Measurements from ENCODE around the gene CXCL14. TPM values are rescaled to one million over a fixed set of nuclear protein-coding genes. Genes with fewer than 3 reads are reported as not detected.
A peak's percentile ranks its signal among the peaks of the same experiment; 100 is the strongest.

The CXCL14 gene, protein sequence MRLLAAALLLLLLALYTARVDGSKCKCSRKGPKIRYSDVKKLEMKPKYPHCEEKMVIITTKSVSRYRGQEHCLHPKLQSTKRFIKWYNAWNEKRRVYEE
- total RNA-seq, result 71.1 TPM

- peak; percentile 57 for DNase-seq
Observed at GRCh38 chr5:135578685-135579341, at the start of gene CXCL14. Gene CXCL14, minus strand, starts transcription at chr5:135578991. Its CDS starts 213 bp downstream, at chr5:135578778.

- no peak for DNase-seq
Observed at GRCh38 chr5:135626636-135627035, 47.8 kb upstream of the CXCL14 start.

DNA sequence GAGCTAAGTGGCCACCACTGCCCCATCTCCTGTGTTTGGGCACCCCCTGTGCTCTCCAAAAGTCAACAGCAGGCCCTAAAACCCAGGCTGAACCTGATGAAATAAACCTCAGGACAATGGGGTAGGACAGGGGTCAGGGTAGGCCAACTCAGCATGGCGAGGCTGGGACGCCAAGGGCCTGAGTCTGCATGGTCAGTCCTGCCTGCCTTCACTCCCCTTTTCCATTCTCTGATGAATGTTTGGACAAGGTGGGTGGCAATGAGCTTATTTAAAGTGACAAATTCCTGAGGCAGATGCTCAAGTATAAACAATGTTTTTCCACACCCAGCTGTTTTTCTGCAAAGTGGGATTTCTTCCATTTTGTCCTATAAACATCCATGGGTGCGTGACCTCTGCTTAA is 47.2 kb upstream of the CXCL14 start:
- DNase-seq, result no peak

DNA sequence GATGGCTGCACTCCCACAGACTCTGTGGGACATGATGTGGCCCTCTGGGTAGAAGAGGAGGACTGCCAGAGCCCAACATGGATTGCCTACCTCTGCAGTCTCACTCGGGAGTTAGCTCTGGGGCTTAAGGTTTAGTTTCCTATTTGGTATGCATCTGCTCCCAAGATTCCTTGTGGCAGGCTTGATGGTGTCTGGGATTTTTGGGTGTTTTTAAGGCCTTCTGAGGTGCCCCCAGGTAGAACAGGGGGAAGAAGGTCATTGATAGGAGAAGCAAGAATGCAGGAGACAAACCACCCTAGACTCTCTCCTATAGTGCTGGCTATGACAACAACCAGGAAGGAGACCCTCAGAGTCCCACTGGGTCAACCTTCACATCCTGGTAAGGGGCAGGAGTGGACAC is 46.7 kb upstream of the CXCL14 start:
- DNase-seq, result no peak

DNA sequence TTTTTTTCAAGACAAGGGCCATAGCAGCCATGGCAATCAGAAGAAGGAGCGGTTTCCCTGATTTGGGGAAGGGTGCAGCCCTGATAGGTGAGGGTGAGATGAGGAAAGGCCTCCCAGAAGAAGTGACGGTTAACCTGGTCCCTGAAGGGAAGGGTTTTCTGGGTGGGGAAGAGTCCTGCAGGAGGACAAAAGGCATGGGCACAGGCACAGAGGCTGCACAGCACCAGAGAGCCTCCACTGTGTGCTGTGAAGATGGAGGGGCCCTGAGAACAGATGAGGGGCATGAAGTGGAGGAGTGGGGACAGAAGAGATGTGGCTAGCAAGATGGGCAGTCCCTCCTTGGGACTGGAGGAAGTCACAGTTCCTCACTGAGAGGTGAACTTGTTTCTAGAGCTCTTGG is 46.3 kb upstream of the CXCL14 start:
- DNase-seq, result no peak

DNA sequence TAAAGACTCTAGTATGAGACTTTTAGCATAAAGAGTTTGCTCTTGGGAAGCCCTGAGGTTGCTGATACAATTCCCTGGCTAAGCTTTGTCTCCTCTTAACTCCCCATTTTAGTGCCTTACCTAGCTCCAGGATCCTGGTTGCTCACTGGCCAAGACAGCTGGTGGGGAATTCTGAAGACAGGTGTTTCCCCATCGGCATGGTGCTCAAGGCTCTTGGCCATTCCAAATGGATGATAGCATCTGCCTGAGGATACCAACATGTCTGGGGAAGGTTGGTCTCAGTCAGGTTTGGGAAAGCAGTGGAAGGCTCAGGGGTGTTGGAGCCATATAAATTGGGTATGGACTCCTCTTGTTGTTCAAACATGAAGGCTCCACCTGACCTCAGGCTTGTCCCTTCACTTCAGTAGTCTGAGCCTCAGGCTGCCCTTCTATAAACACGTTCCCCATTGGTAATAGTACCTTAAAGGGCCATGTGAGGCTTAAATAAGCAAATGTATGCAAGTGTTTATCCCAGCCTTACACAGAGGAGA is 44.5 kb upstream of the CXCL14 start:
- no peak for DNase-seq

- no peak for DNase-seq
Observed at GRCh38 chr5:135615581-135616260, 36.9 kb upstream of the CXCL14 start.

DNA sequence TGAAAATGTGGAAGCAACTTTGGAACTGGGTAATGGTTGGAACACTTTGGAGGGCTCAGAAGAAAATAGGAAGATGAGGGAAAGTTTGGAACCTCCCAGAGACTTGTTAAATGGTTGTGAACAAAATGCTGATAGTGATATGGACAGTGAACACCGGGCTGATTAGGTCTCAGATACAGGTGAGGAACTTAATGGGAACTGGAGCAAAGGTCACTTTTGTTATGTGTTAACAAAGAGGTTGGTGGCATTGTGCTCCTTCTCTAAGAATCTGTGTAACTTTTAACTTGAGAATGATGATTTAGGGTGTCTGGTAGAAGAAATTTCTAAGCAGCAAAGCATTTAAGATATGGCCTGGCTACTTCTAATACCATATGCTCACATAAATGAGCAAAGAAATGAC is 36.4 kb upstream of the CXCL14 start:
- DNase-seq, result no peak

- DNase-seq, result no peak
Observed at GRCh38 chr5:135609981-135610380, 31.2 kb upstream of the CXCL14 start.

DNA sequence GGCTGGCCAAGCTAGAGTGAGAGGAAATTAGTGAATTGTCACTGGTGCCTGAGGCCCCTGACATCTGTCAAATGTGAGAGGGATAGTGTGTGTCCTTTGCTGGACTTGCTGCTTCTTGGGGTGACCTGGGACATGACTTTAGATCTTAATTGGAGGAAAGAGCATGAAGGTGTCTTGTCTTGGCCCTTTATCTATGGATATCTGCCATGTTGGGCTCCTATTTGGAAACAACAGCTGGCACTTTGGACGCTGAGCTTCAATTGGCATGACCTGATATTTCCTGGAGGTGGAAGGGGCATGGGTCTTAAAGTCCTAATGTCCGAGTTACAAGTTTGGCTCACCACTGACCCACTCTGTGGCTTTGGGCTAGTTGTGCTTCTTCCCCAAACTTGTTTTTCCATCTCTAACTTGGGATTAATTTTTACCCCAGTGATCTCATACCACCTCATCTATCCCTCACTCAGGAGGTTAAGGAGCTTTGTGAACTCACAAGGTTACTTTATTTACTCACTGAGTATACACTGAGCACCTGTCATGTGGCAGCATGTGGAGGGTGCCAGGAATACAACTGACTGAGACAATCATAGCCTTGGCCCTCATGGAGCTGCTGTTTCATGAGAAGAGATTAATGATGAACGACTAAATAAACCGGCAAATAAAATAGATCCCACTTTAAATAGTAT is 30.1 kb upstream of the CXCL14 start:
- no peak for DNase-seq

GRCh38 chr5:135608361-135608760 is 29.6 kb upstream of the CXCL14 start:
- no peak for DNase-seq

- DNase-seq, result no peak
Observed at GRCh38 chr5:135606431-135606830, 27.6 kb upstream of the CXCL14 start.

GRCh38 chr5:135605221-135605620 is 26.4 kb upstream of the CXCL14 start:
- no peak for DNase-seq

GRCh38 chr5:135604056-135604455 is 25.3 kb upstream of the CXCL14 start:
- no peak for DNase-seq

DNA sequence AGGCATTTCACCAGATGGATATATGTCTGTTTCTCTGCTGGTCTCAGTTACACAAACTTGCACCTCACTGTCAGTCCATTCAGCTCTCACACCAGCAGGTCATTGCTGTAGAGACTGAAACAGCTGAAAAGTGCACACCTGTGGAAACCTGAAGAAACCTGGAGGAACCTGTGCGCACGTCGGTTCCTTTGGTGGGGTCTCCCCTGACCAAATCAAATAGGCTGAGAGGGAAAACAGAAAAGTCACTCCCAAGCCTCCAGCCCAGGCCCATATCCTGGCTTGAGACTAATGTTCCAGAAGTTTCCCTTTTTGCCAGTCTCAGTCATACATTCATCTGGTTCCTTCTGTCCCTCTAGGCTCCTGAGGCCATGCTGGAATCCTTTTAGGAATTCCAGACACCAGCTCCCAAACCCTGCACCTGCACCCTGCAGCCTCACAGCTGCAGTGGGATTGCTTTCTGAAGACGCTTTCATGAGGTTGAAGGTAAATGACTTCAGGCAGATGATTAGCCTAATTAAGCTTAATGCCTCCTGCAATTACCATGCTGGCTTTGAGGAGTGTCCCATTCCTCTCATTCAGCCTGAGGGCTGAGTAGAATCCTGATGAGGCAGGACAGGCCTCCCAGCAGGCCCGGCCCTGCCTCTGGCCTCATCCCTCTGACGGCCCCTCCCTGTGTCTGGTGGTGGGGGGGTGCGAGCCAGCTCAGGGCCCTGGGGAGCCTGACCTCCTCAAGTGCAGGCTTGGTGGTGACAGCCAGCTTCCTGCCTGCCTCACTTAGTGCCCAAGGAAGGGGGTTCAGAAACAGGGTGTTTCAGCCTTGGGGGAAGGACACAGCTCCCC is 24.3 kb upstream of the CXCL14 start:
- peak; percentile 16 for DNase-seq

GRCh38 chr5:135601466-135601865 is 22.7 kb upstream of the CXCL14 start:
- no peak for DNase-seq

DNA sequence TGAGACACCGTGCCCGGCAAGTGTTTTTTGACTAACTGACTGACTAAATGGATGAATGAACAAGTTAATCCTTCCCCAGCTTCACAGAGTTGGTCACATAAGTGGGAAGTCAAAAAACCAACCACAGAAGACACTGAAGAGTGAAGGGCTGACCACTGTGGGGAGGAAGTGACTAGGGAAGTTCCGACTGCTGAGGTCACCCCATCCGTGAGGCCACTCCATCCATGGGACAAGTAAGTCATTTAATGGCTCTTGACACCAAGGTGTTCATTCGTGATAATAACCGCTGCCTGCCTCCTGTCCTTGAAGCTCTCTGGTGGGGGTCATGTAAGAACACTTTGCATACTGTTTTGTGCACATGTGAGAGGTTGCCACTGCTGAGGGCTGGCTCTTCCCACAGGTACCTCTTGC is 22.2 kb upstream of the CXCL14 start:
- DNase-seq, result no peak

DNA sequence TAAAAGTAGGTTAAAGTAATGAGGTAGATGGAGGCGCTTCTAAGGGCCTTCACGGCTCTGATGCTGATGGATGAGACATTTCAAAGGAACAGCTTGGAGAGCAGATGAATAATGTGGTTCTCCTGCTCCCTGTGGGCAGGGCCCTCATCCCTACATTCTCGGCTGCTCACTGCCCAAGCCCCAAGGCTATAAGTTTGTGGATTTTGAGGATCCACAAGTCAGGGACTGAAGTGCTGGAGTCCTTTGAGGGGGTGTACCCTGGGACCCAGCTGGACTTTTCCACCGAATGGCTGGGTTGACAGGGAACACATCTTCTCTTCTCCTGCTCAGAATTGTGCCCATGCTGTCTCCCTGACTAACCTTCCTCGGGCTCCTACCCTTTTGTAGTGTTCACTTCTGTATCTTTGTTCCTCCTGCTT is 21.4 kb upstream of the CXCL14 start:
- no peak for DNase-seq

GRCh38 chr5:135599421-135600151 is 20.8 kb upstream of the CXCL14 start:
- peak; percentile 57 for DNase-seq

GRCh38 chr5:135598691-135599395 is 20.1 kb upstream of the CXCL14 start:
- no peak for DNase-seq

- no peak for DNase-seq
Observed at GRCh38 chr5:135596788-135597187, 18.0 kb upstream of the CXCL14 start.

All from tongue (tissue), 2 donors.